ENCODE data around the gene TEPSIN.

Gene TEPSIN

GRCh38 chr17:81221842-81222619, 16.8 kb downstream of the TEPSIN start:
- Histone ChIP-seq H3K27me3 (ENCODE audit: insufficient read depth, poor library complexity, severe bottlenecking) (no peaks in the 10 kb centered on the region), H3K27ac (replicated peaks) (no peak overlapping the region), H3K4me3 (replicated peaks; ENCODE audit: insufficient read depth, low read length) (peak overlapping the region; percentile 71)
- TF ChIP-seq REST (IDR thresholded peaks at IDR 0.05; ENCODE audit: insufficient replicate concordance, low read depth): no peak
- TF ChIP-seq POLR2AphosphoS5 (IDR thresholded peaks at IDR 0.05; ENCODE audit: low read depth): no peak
- no peak for DNase-seq (ENCODE audit: low read depth in 1 of 2, low spot score in 1 of 2)

- no peak overlapping the region for H3K27ac ChIP-seq (replicated peaks)
- DNase-seq (ENCODE audit: low read depth in 1 of 2, low spot score in 1 of 2): no peak
- H3K4me3 ChIP-seq (replicated peaks; ENCODE audit: insufficient read depth, low read length): no peak overlapping the region
- no peaks in the 10 kb centered on the region for H3K27me3 ChIP-seq (ENCODE audit: insufficient read depth, poor library complexity, severe bottlenecking)
- TF ChIP-seq CTCF (IDR thresholded peaks at IDR 0.05; ENCODE audit: insufficient read depth, low read length) (no peak), POLR2AphosphoS5 (IDR thresholded peaks at IDR 0.05; ENCODE audit: low read depth) (no peak), SPI1 (IDR thresholded peaks at IDR 0.05; ENCODE audit: borderline replicate concordance, low read depth) (no peak), GABPA (IDR thresholded peaks at IDR 0.05; ENCODE audit: low read depth) (no peak), REST (IDR thresholded peaks at IDR 0.05; ENCODE audit: insufficient replicate concordance, low read depth) (no peak)
Measured at GRCh38 chr17:81221371-81221841, 17.4 kb downstream of the TEPSIN start.

GRCh38 chr17:81219476-81220180, 19.2 kb downstream of the TEPSIN start:
- TF ChIP-seq REST (IDR thresholded peaks at IDR 0.05; ENCODE audit: insufficient replicate concordance, low read depth): no peak
- TF ChIP-seq GABPA (IDR thresholded peaks at IDR 0.05; ENCODE audit: low read depth): no peak
- TF ChIP-seq CTCF (IDR thresholded peaks at IDR 0.05; ENCODE audit: insufficient read depth, low read length): no peak
- TF ChIP-seq POLR2AphosphoS5 (IDR thresholded peaks at IDR 0.05; ENCODE audit: low read depth): no peak
- TF ChIP-seq SPI1 (IDR thresholded peaks at IDR 0.05; ENCODE audit: borderline replicate concordance, low read depth): no peak
- H3K27ac ChIP-seq (replicated peaks): no peak overlapping the region

More at GRCh38 chr17:81219476-81220180, 19.2 kb downstream of the TEPSIN start:
- DNase-seq (ENCODE audit: low read depth in 1 of 2, low spot score in 1 of 2): no peak
- Histone ChIP-seq H3K4me3 (replicated peaks; ENCODE audit: insufficient read depth, low read length) (no peak overlapping the region), H3K27me3 (ENCODE audit: insufficient read depth, poor library complexity, severe bottlenecking) (no peaks in the 10 kb centered on the region)
